G401.6 (cell line): ENCODE measurements around the gene SNX13.
"Not testable (repeated sequence)": the region's sequence is repeated elsewhere in the genome, so short reads cannot be mapped to it uniquely, and the experiment has no call there.

ENCODE experiments used
- FAIRE-seq: peaks from 2 replicates; lab custom pipeline; 2012; peaks lifted over from hg19 to GRCh38; lab: Jason Lieb, UNC

Gene SNX13

DNA sequence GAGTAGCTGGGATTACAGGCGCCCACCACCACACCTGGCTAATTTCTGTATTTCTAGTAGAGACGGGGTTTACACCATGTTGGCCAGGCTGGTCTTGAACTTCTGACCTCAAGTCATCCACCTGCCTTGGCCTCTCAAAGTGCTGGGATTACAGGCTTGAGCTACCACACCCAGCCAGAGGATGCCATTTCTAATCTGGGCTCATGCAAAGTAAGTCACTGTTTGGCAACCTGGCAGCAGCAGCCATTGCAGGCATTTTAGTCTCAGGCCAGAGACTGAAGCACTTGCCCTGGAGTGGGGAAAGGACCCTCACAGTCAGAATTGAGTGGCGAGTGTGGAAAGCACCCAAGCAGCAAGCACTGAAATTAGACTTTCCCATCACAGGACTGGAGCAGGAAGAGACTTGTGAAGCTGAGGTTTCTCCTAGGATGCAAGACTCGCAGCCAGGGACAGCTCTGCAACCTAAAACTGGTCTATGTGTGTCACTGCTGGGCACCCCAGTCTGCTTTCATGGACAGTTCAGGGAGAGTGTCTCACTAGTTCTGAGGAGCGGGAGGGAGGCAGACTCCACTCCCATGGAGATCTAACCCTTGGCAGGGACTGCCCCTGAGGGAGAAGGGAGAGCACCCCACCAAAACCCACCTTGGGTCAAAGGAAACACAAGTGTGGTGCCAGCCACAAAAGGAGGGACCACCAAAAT, 27.6 kb downstream of the SNX13 start:
- no peak for FAIRE-seq

DNA sequence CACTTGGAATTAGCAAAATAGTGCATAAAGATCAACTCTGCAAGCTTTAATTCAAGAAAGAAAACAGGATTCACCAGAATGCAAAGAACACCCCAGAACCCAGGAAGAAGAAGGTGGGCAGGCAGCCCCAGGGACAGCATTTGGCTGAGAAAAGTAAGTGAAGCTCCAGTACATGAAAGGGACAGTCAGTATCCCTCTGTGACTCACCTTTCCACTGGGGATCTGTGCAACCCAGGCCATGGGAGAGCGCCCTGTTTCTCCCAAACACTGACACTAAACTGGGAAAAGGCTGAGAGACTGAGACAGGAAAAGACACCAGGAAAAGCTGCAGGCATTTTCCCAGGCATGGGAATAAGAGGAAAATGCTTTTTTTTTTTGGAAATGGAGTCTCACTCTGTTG, 28.2 kb downstream of the SNX13 start:
- no peak for FAIRE-seq

DNA sequence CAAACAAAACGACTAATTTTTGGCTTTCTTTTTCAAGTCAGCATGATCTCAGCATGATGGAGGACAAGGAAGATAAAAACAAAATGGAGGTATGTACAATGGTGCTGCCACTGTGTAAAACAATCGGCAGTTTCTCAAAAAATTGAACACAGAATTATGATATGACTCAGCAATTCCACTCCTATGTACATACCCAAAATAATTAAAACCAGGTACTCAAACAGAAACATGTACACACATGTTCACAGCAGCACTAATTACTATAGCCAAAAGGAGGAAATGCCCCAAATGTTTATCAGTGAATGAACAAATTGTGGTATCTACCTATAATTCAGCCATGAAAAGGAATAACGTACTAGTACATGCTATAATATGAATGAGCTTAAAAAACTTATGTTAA, 29.9 kb downstream of the SNX13 start:
- no peak for FAIRE-seq

DNA sequence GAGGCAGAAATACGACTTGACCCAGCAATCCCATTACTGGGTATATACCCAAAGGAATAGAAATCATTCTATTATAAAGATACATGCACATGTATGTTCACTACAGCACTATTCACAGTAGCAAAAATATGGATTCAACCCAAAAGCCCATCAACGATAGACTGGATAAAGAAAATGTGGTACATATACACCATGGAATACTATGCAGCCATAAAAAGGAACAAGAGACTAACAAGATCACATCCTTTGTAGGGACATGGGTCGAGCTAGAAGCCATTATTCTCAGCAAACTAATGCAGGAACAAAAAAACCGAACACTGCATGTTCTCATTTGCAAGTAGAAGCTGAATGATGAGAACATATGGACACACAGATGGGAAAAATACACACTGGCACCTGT, 31.0 kb downstream of the SNX13 start:
- FAIRE-seq, result not testable (repeated sequence)

DNA sequence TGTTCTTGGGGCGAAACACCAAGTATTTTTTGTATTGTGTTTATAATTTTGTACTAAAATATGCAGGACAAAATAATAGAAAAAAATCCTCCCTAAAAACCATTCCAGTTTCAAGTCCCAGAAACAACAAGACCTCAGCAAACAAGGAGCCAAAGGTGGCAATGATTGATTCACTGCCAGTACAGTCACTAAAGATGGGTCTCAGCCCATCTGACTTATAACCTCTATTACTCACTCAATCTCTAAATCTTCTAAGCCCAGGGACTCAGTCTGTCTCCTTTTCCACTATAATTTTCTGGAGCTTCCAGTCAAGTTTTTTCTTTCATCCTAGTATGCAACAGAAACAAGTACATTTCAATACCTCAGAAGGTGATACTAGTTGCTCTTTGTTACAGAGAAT, 33.3 kb downstream of the SNX13 start:
- FAIRE-seq, result no peak

DNA sequence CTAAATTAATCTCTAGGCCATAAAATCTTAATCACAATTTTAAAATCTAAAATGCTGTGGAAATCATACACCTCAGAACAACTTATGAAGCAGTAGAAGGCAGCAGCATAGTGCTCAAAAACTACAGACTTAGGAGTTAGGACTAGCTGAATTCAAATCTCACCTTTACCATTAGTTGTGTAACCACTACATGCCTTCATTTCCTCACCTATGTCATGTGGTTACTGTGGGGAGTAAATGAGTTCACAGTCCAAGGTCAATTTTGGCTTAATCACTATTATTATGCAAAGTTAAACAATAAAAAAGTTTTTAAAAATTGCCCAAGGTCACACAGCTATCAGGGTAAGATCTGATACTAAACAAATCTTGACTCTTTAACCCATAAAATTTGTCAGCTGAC, 37.0 kb downstream of the SNX13 start:
- FAIRE-seq, result peak; percentile 46

DNA sequence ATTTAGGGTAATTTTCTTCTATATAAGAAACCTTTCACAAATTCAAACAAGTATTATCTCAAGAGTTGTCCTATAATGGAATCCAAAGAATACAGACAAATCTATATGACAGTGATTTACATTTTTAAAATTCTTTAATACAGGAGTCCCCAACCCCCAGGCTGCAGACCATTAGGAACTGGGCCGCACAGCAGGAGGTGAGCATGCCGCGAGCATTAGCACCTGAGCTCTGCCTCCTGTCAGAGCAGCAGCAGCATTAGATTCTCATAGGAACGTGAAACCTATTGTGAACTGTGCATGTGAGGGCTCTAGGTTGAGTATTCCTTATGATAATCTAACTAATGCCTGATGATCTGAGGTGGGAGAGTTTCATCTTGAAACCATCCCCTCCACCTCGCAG, 37.7 kb downstream of the SNX13 start:
- no peak for FAIRE-seq

DNA sequence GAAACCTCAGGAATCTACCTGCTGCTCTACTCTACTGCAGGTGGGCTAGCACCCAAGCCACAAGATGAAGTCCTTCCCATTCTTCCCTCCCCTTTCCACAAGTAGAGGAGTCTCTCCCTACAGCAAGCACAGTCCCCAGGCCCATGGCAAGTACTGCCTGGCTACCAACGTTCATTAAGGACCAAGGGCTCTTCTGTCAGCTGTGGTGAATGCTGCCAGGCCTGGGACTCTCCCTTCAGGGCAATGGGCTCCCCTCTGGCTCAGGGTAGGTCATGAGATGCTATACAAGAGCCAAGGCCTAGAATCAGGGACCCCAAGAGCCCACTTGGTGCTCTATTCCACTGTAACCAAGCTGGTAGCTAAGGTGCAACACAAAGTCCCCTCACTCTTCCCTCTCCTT, 39.8 kb downstream of the SNX13 start:
- FAIRE-seq, result no peak

DNA sequence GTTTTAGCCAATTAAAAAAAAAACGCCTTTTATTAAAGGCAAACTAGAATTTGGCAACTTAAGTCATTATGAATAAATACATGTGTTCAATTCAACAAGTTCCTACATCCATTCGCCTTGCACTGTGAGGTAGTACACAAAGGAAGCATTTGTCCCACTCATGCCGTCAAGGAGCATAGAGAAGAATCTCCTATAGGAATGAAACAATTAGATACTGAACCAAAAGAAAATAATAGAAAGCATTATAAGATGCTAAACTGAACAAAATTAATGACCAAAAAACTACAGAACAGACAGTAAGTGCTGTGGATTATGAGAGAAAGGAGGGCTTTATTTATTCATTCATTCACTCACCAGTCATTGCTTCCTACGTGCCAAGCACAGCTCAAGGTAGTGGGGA, 42.2 kb downstream of the SNX13 start:
- no peak for FAIRE-seq

DNA sequence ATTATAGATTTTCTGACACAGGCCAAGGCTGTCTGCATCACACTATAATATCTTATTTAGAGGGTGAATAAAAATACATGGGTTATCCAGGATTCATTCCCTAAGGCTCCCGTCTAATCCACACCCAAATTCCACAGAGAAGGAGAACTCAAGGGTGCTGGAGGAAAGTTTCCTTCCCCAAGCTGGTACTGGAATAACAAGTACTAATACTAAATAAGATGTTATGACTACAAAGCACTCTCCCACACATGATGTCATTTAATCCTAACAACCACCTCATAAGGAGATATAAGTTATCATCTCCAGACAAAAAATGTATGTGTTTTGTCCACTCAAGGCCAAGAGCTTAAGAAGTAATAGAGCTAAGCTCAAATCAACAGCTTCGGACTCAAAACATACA, 53.0 kb downstream of the SNX13 start:
- no peak for FAIRE-seq

DNA sequence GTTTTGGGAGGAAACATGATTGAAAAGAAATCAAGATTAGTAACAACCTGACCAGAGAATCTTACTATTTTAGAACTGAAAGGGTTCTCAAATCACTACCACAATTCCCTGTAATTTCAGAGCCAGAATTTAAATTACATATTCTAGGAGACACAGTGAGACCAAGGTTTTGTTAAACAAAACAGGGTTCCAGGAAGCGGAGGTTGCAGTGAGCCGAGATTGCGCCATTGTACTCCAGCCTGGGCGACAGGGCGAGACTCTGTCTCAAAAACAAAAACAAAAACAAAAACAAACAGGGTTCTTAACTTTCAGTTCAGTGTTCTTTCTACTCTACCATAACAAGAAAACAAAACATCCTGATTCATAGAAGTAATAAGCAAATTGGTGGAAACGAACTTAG, 57.6 kb downstream of the SNX13 start:
- no peak for FAIRE-seq

DNA sequence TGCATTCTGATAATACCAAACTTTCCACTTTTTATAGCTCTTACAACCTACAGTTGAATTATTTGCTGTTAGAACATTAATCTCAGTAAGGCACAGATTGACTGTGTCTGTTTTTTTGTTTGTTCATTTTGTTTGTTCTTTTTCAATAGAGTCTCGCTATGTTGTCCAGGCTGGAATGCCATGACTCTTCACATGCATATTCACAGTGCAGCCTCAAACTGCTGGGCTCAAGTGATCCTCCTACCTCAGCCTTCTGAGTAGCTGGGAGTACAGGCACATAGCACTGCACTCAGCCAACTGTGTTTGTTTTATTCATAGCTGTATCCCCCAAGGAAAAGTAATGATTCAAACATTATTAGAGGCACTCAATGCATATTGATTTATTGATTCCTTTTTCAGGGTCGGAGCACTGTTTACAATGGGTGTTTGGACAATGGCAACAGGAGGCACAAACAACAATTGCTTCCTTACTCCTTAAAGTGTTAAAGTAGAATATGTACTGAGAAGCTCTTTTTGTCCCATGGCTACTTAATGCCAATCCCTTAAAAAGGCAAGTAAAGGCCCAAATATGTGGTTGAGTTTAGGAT, 61.1 kb downstream of the SNX13 start:
- FAIRE-seq, result no peak

DNA sequence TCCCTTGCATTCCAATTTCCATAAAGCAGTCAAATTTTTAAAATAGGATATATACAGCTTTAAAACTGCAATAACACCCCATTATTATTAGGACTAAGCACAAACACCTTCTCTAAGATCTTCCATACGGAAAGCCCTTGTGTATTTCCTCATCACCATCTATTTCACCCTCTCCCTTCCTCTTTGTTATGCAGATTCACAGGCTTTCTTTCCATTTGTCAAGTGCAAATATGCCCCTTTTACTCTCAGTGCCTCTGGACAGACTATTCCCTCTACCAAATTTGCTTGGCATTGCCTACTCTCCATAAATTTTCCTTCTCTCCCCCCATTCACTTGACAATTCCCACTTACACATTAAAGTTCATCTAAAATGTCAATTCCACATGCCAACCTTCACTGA, 61.7 kb downstream of the SNX13 start:
- no peak for FAIRE-seq

DNA sequence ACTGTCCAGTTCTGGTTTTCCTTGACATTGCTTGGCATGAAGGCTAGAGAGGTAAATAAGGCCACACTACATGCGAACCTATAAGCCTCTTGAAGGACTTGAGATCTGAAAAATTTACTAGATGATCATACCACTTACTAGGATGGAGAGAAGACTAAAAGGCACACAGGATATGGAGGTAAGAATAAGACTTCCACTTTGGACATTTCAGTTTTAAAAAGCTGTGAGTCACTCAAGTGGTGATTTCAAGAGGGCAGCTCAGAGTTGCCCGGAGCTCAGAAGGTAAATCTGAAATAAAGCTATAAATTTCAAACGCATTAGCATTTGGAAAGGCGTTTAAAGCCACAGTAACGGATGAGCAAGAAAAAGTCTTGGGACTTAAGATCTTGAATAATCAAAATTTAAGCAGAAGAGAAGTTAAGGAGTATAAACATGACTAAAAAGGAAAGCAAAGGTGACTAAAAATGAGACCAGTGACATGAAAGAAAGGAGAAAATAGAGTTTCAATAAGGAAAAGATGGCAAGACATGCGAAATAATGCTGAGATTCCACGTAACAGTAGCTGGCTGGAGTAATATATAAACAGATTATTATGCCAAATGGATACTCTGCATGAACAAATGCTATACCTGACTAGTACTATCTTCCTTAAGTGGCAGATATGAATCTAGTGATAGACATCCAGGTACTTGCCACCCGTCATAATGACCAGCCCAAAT, 68.3 kb downstream of the SNX13 start:
- FAIRE-seq, result no peak

DNA sequence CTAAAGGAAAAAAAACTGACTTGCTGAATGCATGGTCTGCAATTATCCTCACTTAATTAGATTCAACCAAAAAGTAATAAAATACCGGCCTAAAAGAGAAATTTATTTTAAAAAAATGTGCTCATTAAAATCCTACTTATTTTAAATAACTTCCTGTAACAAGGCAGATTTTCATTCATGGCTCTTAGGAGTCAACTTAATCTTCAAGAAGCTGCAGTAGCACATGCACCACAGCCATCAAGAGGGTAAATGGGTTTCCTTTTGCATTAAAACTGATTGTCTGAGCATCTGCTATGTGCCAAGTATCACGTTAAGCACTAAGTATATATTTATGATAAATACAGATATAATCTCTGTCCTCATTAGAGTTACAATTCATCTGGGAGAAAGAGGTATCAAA, 69.9 kb downstream of the SNX13 start:
- no peak for FAIRE-seq

DNA sequence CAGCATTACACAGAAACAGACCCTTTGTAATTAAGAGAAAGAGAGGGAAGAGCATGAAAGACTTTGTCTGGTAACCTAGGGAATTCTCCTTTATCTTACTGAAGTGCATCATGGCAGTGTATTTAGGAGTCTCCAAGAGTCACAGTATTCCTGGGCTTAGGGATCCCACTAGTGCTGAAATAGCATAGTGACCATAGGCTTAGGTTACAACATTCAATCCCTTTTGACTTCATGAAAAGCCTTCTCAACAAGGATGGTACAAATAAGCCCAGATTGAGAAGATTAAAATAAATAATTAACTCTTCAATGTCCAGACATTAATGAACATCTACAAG, 76.5 kb downstream of the SNX13 start:
- no peak for FAIRE-seq

DNA sequence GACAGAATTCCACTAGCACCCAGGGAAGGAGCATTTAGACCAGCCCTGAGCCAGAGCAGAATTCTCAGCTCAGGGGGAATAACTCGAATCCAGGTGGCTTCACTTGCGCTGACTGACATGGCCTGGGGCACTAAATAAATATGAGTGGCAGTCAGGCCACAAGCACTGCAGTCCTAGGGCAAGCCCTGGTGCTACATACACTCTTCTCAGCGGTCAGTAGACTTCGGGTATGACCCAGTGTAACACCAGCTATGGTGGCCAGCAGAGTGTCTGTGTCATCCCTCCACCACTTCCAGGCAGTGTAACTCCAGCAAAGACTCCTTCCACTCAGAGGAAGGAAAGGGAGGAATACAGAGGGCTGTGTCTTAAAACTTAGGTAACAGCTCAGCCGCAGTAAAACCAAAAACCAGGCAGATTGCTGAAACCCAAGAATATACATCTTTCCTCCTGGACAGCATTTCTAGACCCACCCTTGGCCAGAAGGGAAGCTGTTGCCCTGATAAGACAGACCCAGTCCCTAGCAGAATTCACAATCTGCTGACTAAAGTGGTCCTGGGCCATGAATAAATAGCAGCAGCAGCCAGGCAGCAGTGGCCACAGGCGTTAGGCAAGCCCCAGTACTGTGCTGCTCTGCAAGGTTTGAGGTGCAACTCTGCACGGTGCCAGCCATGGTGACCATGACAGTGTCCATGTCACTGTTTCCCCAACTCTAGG, 77.0 kb downstream of the SNX13 start:
- FAIRE-seq, result no peak

DNA sequence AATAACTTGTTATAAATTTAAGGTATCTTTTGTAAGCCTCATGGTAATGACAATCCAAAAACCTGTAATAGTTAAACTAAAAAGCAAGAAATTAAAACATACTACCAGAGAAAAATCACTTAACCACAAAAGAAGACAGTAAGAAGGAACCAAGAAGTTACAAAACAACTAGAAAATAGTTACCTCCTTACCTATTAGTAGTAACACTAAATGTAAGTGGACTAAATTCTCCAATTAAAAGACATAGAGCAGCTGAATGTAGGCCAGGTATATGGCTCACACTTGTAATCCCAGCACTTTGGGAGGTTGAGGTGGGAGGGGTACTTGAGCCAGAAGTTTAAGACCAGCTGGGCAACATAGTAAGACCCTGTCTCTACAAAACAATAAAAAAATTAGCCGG, 84.0 kb downstream of the SNX13 start:
- FAIRE-seq, result no peak

DNA sequence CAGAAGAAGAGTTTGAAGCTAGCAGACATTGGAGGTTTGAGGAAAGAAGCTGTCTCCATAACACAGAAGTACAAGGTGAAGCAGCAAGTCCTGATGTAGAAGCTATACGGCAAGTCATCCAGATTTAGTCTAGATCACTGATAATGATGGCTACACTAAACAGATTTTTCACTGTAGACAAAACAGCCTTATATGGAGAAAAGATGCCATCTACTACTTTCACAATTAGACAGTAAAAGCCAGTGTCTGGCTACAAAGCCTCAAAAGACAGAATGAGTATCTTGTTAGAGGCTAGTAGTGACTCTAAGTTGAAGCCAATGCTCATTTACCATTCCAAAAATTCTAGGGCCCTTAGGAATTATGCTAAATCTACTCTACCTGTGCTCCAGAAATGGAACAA, 85.1 kb downstream of the SNX13 start:
- no peak for FAIRE-seq

DNA sequence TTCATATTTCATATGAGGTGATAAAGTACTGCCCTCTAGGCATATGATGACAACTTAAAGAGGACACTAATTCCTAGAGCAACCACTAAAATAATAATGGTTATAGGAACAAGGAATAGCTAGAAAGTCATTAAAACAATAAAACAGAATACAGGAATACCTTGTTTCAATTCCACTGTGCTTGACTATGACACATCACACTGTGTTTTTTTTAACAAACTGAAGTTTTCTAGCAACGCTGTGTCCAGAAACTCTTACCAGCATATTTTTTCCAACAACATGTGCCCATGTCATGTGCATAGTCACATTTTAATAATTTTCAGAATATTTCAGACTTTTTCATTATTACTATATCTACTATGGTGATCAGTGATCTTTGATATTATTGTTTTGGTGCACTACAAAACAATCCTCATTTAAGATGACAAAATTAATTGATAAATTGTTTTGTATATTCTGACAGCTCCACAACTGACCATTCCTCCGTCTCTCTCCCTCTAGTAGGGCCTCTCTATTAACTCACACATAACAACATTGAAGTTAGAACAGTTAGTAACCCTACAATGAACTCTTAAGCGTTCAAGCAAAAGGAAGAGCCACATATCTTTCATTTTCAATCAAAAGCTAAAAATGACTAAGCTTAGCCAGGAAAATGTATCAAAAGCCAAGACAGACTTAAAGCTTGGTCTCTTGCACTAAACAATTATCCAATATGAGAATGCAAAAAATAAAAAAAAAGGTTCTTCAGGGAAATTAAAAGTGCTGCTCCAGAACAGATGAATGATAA, 85.8 kb downstream of the SNX13 start:
- no peak for FAIRE-seq

DNA sequence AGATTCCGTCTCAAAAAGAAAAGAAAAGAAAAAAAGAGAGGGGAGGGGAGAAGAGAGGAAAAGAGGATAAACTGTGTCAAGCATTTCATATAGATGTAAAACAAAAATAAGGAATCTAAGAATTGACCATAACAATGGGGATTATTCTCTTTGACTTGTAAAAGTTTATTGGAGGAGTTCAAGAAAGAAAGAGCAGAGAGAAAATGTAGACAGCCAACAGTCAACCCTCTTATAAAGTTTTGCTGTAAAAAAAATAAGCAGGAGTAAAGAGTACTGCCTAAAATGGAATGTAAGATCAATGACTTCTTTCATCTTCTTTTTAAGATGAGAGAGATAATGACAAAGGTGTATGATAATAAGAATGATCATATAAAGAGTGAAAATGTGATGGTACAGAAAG, 87.9 kb downstream of the SNX13 start:
- FAIRE-seq, result no peak

DNA sequence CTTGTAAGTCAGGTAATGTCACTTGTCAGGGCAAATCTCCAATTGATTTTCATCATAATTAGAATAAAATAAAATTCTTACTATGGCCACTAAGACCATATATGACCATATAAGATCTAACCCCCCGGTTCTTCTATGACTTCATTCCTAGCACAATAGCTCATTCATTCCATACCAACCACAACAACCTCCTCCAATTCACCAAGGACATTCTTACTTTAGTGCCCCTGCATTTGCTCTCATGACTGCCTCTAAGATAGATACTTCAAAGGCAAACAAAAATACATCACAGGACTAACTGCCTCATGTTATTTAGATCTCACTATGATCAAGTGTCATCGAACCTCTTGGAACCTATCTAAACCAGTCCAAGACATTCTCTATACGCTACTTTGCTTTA, 90.8 kb downstream of the SNX13 start:
- FAIRE-seq, result no peak

DNA sequence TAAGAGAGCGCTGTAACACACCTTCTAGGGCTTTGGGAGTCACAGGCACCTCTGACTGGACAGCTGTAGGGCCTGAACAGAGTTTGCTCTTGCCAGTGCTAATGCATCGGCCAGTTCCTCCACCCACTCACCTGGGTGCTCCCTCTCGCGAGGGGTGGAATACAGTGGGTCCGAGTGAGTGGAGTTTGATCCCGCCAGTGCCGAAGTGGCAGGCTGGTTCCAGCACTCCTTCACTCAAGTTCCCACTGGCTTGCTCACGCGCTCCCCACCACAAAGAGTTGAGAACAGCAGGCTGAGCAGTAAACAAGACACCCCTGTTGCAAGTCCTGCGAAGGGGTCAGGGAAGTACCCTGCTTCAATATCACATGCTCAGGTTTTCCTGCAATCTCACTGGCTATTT, 91.8 kb downstream of the SNX13 start:
- FAIRE-seq, result no peak
